Caco-2 (cell line): ENCODE data around the gene SLITRK1. TPM values are rescaled to one million over a fixed set of nuclear protein-coding genes. Genes with fewer than 3 reads are reported as not detected.

Source experiments
- BruUV-seq: library from RNA; stranded (reverse); fragments of 400-500 nt; replicated peaks from 2 replicates; lab custom pipeline; 2021; lab: Mats Ljungman, UMichigan
- CTCF ChIA-PET: fragments of 300-600 bp; sonication (Branson Sonifier 250); formaldehyde crosslinking; loops from one replicate; lab custom pipeline; 2022; ENCODE audit warnings: antibody characterized with exemption; lab: Charles Lee
- POLR2A ChIA-PET: fragments of 300-600 bp; sonication (Branson Sonifier 250); formaldehyde crosslinking; loops from one replicate; lab custom pipeline; 2022; ENCODE audit warnings: antibody characterized with exemption; lab: Charles Lee
- DNase-seq, 2 experiments: peaks; one replicate each; pipeline versions ENCODE4 v3.0.0 to v3.0.0-alpha.2; 2020 to 2022
- H3K27me3 ChIP-seq: replicated peaks from 2 replicates; pipeline ENCODE4 v1.6.0; 2011; ENCODE audit warnings: low read length; ENCODE audit not compliant: control insufficient read depth, insufficient read depth
- H3K36me3 ChIP-seq: 2 replicates; pipeline ENCODE4 v1.5.1; 2011; ENCODE audit warnings: low read length; ENCODE audit not compliant: control insufficient read depth, insufficient read depth
- H3K4me1 ChIP-seq: fragments of 250-450 bp; sonication (Bioruptor Pico); 2 replicates; pipeline ENCODE4 v1.5.1; 2020; ENCODE audit warnings: mild to moderate bottlenecking
- H3K4me3 ChIP-seq: 2 replicates; pipeline ENCODE4 v1.5.1; 2011; ENCODE audit warnings: low read depth, mild to moderate bottlenecking, control low read depth, low read length
- H3K9me3 ChIP-seq: fragments of 250-450 bp; sonication (Bioruptor Pico); 2 replicates; pipeline ENCODE4 v1.5.1; 2020; ENCODE audit warnings: mild to moderate bottlenecking, moderate library complexity
- H3K27ac Mint-ChIP-seq: one replicate; pipeline ENCODE4 v1.8.0; 2022; ENCODE audit warnings: mixed read lengths; ENCODE audit not compliant: unreplicated experiment
- H3K27me3 Mint-ChIP-seq: one replicate; pipeline ENCODE4 v1.8.0; 2022; ENCODE audit warnings: mixed read lengths; ENCODE audit not compliant: insufficient read depth, unreplicated experiment
- H3K36me3 Mint-ChIP-seq: one replicate; pipeline ENCODE4 v1.8.0; 2022; ENCODE audit warnings: mild to moderate bottlenecking, mixed read lengths; ENCODE audit not compliant: insufficient read depth, unreplicated experiment
- H3K4me1 Mint-ChIP-seq: one replicate; pipeline ENCODE4 v1.8.0; 2022; ENCODE audit warnings: low read depth, mixed read lengths; ENCODE audit not compliant: unreplicated experiment
- H3K4me3 Mint-ChIP-seq: one replicate; pipeline ENCODE4 v1.8.0; 2022; ENCODE audit warnings: mild to moderate bottlenecking, moderate library complexity, mixed read lengths; ENCODE audit not compliant: unreplicated experiment
- H3K9me3 Mint-ChIP-seq: one replicate; pipeline ENCODE4 v1.8.0; 2022; ENCODE audit warnings: mixed read lengths; ENCODE audit not compliant: unreplicated experiment
- CTCF ChIP-seq, 2 experiments: fragments of 200-600 bp in 1 of 2; IDR thresholded peaks; 1 replicate in 1 of 2; 2 replicates in 1 of 2; pipeline versions ENCODE4 v1.5.1 to v1.8.0; 2011 to 2022; ENCODE audit warnings: antibody characterized with exemption in 1 of 2, control low read depth in 1 of 2, inconsistent platforms in 1 of 2, low read depth in 1 of 2, low read length in 1 of 2, mild to moderate bottlenecking in 1 of 2, moderate library complexity in 1 of 2; ENCODE audit not compliant: insufficient read depth in 1 of 2, severe bottlenecking in 1 of 2, unreplicated experiment in 1 of 2
- intact Hi-C: fragments of 100-400 bp; cut with micrococcal nuclease; formaldehyde crosslinking; loops from one replicate; pipeline ENCODE4 v1.10.0; 2022; ENCODE audit not compliant: unreplicated experiment
- total RNA-seq: library from RNA; stranded (reverse); gene quantifications from 2 replicates; pipeline ENCODE4 v1.2.3, GENCODE V29; 2022

Gene SLITRK1
- total RNA-seq, 1 experiment from 2014 or later: not detected

DNA sequence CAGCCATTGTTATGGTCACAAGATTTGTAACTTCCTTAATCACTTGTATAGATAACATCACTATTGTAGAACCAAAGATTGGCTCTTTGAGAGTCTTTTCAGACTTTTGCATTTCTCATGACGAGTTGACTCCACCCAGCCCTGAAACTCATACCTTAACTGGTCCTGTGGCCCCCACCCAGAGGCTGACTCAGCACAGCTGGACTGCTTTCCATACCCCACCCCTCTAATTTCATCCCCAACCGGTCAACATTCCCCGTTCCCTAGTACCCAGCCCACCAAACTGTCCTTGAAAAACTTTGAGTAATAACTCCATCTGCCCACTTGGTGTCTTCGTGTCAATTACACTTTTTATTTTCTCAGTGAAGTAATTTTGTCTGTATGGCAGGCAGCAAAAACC is 32.1 kb upstream of the SLITRK1 start:
- intact Hi-C loops: no loop called here
- no TSS peak for BruUV-seq
- H3K4me1 Mint-ChIP-seq: no peaks in the 10 kb centered on the region
- CTCF ChIA-PET: no interaction called here
- H3K27ac Mint-ChIP-seq: no peak overlapping the region
- no peaks in the 10 kb centered on the region for H3K4me1 ChIP-seq
- no peaks in the 10 kb centered on the region for H3K9me3 ChIP-seq
- no peak for DNase-seq
- no peaks in the 10 kb centered on the region for H3K36me3 ChIP-seq
- no peaks in the 10 kb centered on the region for H3K27me3 ChIP-seq
- no peak overlapping the region for H3K4me3 ChIP-seq
- H3K27me3 Mint-ChIP-seq: no peaks in the 10 kb centered on the region
- no peaks in the 10 kb centered on the region for H3K9me3 Mint-ChIP-seq
- no peak for TF ChIP-seq CTCF (IDR thresholded peaks at IDR 0.05; ENCODE audit: insufficient read depth in 1 of 2, low read depth in 1 of 2, low read length in 1 of 2, severe bottlenecking in 1 of 2, unreplicated experiment in 1 of 2)
- H3K36me3 Mint-ChIP-seq: no peaks in the 10 kb centered on the region
- POLR2A ChIA-PET: no interaction called here
- H3K4me3 Mint-ChIP-seq: no peak overlapping the region

- no TSS peak for BruUV-seq
- no peak for DNase-seq
- no peak overlapping the region for H3K4me3 ChIP-seq
- POLR2A ChIA-PET: no interaction called here
- no peaks in the 10 kb centered on the region for H3K4me1 ChIP-seq
- no peak overlapping the region for H3K27ac Mint-ChIP-seq
- H3K4me3 Mint-ChIP-seq: no peak overlapping the region
- intact Hi-C loops: no loop called here
- TF ChIP-seq CTCF (IDR thresholded peaks at IDR 0.05; ENCODE audit: insufficient read depth in 1 of 2, low read depth in 1 of 2, low read length in 1 of 2, severe bottlenecking in 1 of 2, unreplicated experiment in 1 of 2): no peak
- no peaks in the 10 kb centered on the region for H3K36me3 Mint-ChIP-seq
- H3K27me3 ChIP-seq: no peaks in the 10 kb centered on the region
- no peaks in the 10 kb centered on the region for H3K36me3 ChIP-seq
- no peaks in the 10 kb centered on the region for H3K9me3 ChIP-seq
- CTCF ChIA-PET: no interaction called here
- H3K9me3 Mint-ChIP-seq: no peaks in the 10 kb centered on the region
- no peaks in the 10 kb centered on the region for H3K4me1 Mint-ChIP-seq
- no peaks in the 10 kb centered on the region for H3K27me3 Mint-ChIP-seq
Observed at GRCh38 chr13:83907196-83907989, 25.1 kb upstream of the SLITRK1 start.

GRCh38 chr13:83906240-83906820 is 24.1 kb upstream of the SLITRK1 start:
- Mint-ChIP-seq H3K4me1 (no peaks in the 10 kb centered on the region), H3K36me3 (no peaks in the 10 kb centered on the region), H3K4me3 (no peak overlapping the region), H3K27ac (no peak overlapping the region), H3K9me3 (no peaks in the 10 kb centered on the region), H3K27me3 (no peaks in the 10 kb centered on the region)
- POLR2A ChIA-PET: no interaction called here
- no peak overlapping the region for H3K4me3 ChIP-seq
- no peak for DNase-seq
- no peak for TF ChIP-seq CTCF (IDR thresholded peaks at IDR 0.05; ENCODE audit: insufficient read depth in 1 of 2, low read depth in 1 of 2, low read length in 1 of 2, severe bottlenecking in 1 of 2, unreplicated experiment in 1 of 2)
- H3K27me3 ChIP-seq: no peaks in the 10 kb centered on the region
- no peaks in the 10 kb centered on the region for H3K9me3 ChIP-seq
- CTCF ChIA-PET: no interaction called here
- no peaks in the 10 kb centered on the region for H3K4me1 ChIP-seq
- no TSS peak for BruUV-seq
- no peaks in the 10 kb centered on the region for H3K36me3 ChIP-seq
- intact Hi-C loops: no loop called here
